ENCODE results near the gene C14orf93. TPM values are rescaled to one million over a fixed set of nuclear protein-coding genes. Genes with fewer than 3 reads are reported as not detected.

The C14orf93 gene
- total and polyA plus RNA-seq, 2 donors (not counting 1 experiment from before 2014, with no cell fraction given): 17.9 to 26.8 TPM

DNA sequence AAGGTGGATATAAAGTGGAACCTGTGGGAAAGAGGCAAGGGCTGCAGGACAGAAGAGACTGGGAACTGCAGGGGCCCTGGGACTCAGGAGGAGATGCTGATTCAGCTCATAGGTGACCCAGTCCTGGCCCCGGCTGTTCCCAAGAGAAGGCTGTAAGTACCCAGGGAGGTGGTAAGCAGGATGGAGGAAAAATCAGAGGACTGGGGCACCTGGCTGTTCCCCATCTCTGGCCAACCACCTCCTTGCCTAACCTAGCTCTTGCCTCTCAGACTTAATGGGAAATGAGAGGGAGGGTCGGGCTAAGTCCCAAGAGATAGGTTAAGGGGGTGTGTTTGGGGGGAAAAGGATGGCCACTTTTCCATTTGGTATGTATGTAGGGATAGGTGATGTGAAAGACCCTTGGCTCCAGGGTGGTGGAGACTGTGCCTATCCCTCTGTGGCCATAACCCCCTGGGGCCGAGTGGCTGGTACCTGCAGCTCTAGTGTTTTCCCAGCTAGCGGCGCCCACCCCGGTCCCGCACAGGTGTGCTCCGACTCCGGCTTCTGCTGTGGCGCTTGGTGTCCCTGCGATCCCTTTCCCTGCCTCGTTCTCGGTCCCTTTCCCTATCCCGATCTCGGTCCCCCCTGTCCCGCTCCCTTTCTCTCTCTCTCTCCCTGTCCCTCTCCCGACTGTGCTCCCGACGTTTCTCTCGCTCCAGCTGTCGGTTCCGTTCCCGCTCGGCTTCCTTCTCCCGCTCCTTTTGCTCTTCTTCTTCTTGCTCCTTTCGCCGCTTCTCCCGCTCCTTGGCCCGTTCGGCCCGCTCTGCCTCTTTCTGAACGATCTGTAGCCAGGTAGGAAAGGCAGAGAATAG, 48.9 kb upstream of the C14orf93 start:
- ChIA-PET CTCF (interaction anchor here (0.6 to 19.1 kb wide), 42 partner anchors 10 to 803 kb away, joined by 3 to 1134 read pairs (median 4); partner anchors contain the start of genes ACIN1, AJUBA, C14orf119 and HAUS4), POLR2A (interaction anchor here (0.7 to 1.5 kb wide), 10 partner anchors 10 to 1281 kb away, joined by 3 to 13 read pairs (median 4); partner anchors contain the start of genes AJUBA, RBM23 and RIPK3)
- Histone ChIP-seq H3K9me3 (ENCODE audit: control extremely low read depth in 1 of 3, control insufficient read depth in 2 of 3, insufficient read depth in 1 of 3, low read length in 2 of 3) (no peaks in the 10 kb centered on the region), H3K4me1 (ENCODE audit: control insufficient read depth in 2 of 2, insufficient read depth in 2 of 2, low read length in 2 of 2) (peaks cover 10 to 21% of the 10 kb centered on the region in 2 donors), H3K4me3 (ENCODE audit: control extremely low read depth in 1 of 5, extremely low read depth in 1 of 5, insufficient read depth in 1 of 5, low read depth in 2 of 5, low read length in 4 of 5) (no peak overlapping the region), H4K20me1 (ENCODE audit: control insufficient read depth, insufficient read depth, low read length, poor library complexity, severe bottlenecking) (peaks cover 24% of the 10 kb centered on the region), H3K4me2 (replicated peaks; ENCODE audit: low read depth, low read length, poor library complexity, severe bottlenecking) (no peak overlapping the region), H2AFZ (ENCODE audit: insufficient read depth, low read depth, low read length, poor library complexity, severe bottlenecking) (no peak overlapping the region), H3K27me3 (replicated peaks in 1 of 4; ENCODE audit: control extremely low read depth in 1 of 4, control insufficient read depth in 3 of 4, insufficient read depth in 4 of 4, low read length in 3 of 4) (peaks cover 0 to 6% (median 0%) of the 10 kb centered on the region in 4 experiments), H3K36me3 (replicated peaks in 1 of 2; ENCODE audit: control extremely low read depth in 1 of 2, control insufficient read depth in 1 of 2, extremely low read depth in 1 of 2, insufficient read depth in 2 of 2, low read length in 1 of 2) (peaks cover 4 to 51% of the 10 kb centered on the region in 2 experiments), H3K27ac (ENCODE audit: low read length in 2 of 2) (no peak overlapping the region), H3K9ac (ENCODE audit: low read length) (no peak overlapping the region), H3K79me2 (ENCODE audit: control insufficient read depth, insufficient read depth, low read length) (peaks cover 1% of the 10 kb centered on the region)
- Mint-ChIP-seq H3K27me3 (no peaks in the 10 kb centered on the region), H3K4me3 (no peak overlapping the region), H3K4me1 (peaks cover 18% of the 10 kb centered on the region), H3K27ac (no peak overlapping the region), H3K9me3 (ENCODE audit: insufficient read depth) (no peaks in the 10 kb centered on the region)
- no peak for ATAC-seq (ENCODE audit: low read depth)
- WGBS (ENCODE audit: insufficient coverage): 94% methylated on average over 17 of the region's 32 CpGs
- no peak for DNase-seq
- intact Hi-C loops (cut with micrococcal nuclease): loop anchor here (1.0 to 10.0 kb wide), 10 partner anchors 25 to 754 kb away; partner anchors contain the start of gene PSMB5
- TF ChIP-seq, protein P1, sequence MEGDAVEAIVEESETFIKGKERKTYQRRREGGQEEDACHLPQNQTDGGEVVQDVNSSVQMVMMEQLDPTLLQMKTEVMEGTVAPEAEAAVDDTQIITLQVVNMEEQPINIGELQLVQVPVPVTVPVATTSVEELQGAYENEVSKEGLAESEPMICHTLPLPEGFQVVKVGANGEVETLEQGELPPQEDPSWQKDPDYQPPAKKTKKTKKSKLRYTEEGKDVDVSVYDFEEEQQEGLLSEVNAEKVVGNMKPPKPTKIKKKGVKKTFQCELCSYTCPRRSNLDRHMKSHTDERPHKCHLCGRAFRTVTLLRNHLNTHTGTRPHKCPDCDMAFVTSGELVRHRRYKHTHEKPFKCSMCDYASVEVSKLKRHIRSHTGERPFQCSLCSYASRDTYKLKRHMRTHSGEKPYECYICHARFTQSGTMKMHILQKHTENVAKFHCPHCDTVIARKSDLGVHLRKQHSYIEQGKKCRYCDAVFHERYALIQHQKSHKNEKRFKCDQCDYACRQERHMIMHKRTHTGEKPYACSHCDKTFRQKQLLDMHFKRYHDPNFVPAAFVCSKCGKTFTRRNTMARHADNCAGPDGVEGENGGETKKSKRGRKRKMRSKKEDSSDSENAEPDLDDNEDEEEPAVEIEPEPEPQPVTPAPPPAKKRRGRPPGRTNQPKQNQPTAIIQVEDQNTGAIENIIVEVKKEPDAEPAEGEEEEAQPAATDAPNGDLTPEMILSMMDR (IDR thresholded peaks at IDR 0.05): no peak
- TF ChIP-seq EZH2 (IDR thresholded peaks at IDR 0.05; ENCODE audit: borderline replicate concordance, insufficient read depth, low read depth, low read length, poor library complexity, severe bottlenecking): no peak
